GM19463 (cell line): Measurements from ENCODE around the gene RNF10.
"Not testable (repeated sequence)": the region's sequence is repeated elsewhere in the genome, so short reads cannot be mapped to it uniquely, and the experiment has no call there.

Experiments used
- ATAC-seq: cut with Tn5 transposase; IDR thresholded peaks from one replicate; pipeline ENCODE4 v1.9.1; 2021; ENCODE audit warnings: mild to moderate bottlenecking, moderate library complexity; ENCODE audit not compliant: unreplicated experiment

The RNF10 gene

DNA sequence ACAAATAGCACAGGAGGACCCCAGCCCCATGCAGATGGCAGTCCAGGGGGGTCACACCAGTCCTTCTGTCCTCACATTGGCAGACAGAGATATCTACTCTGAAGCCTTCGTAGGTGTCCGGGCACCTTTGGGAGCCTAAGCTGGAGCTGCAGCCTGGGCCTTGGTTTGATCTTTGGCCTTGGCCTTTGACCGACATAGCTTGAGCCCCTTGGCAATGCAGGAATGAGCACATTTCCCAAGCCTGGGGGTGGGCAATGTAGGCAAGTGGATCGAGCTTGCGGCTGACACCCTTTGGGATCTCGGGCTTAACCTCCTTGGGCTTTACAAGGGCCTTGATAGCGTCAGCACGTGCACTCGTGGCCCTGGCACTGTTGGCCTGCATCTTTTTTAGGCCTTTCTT lies 11.6 kb upstream of the RNF10 start:
- ATAC-seq: no peak

DNA sequence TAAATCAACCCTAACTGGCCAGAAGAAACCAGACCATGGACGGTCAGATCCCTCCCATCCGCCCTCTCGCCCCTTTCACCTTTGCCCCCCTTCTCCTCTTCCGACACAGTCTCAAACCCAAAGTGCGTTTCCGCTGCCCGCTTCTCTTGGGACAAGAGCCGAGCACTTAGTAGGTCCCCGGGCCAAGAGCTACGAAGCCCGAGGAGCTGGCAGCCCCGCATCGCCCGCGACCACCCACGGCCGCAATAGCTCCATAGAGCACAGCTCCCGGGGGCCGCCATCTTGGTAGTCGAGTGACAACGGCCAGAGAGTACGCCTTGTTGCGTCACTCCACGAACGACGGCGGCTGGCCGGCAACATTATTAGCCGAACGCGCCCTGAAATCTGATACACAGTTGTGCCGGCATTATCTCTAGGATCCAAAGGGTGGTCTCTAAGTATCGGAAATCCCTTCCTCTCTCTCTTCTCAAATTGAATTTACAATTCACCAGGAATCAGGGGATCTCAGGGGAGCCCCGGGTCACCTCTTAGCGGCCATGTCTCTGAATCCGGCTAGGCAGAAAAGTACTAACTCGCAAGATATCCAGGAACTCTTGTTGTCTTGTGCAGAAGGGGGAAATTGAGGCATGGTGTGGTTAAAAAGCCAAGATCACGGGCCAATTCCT lies 5.2 kb upstream of the RNF10 start, which contains the start of gene COQ5:
COQ5 (minus strand) TSS at position 298 of the 665 bp plus-strand sequence; CDS start at position 281, 17 bp downstream.
- peak; percentile 86 for ATAC-seq

- no peak for ATAC-seq
These were observed 4.3 kb upstream of the RNF10 start for GRCh38 chr12:120529641-120530417.

DNA sequence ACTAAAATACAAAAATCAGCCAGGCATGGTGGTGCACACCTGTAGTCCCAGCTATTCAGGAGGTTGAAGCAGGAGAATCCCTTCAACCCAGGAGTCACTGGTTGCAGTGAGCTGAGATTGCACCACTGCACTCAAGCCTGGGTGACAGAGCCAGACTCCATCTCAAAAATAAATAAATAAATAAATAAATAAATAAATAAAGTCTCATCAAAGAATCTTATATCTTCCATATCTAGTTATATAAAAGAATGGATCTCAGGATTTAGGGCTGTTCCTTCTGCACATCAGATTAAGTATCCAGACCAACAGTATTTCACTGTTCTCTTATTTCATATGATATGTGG lies 3.8 kb upstream of the RNF10 start:
- not testable (repeated sequence) for ATAC-seq

GRCh38 chr12:120532701-120533238 lies 1.4 kb upstream of the RNF10 start:
- no peak for ATAC-seq

DNA sequence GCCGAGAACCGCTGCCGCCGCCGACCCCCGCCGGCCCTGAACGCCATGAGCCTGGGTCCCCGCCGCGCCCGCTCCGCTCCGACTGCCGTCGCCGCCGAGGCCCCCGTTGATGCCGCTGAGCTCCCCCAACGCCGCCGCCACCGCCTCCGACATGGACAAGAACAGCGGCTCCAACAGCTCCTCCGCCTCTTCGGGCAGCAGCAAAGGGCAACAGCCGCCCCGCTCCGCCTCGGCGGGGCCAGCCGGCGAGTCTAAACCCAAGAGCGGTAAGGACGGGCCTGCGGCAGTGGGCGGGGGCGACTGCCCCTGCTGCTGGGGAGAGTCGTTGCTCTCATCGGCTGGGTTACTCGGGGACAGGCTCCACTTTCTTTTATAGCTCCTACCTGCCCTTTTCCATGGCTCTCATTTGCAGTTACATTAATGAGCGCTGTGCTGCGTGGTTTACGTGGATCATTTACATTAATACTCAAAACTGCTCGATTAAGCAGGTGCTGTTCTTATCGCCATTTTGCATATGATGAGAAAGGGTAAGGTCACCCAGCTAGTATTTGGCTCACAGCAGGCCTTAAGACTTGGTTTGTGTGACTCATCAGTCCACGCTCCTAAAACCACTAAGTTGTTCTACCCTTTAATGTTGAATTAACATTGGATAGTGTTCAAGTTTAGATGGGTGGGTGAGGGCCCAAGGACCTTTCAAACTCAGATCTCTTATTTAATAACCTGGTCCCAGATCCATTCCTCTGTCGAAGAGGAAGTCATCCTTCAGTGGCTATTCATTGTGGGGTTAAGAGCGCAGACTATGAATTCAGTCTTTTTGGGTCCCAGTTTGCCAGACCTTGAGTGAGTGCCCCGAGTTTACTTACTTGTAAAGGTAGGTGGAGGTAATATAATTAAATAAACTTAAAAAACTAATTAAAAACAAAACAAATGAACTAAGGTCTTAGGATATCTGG lies 823 bp downstream of the RNF10 start:
- ATAC-seq: peak; percentile 28

- ATAC-seq: no peak
These were observed 2.1 kb downstream of the RNF10 start for GRCh38 chr12:120536064-120536791.

DNA sequence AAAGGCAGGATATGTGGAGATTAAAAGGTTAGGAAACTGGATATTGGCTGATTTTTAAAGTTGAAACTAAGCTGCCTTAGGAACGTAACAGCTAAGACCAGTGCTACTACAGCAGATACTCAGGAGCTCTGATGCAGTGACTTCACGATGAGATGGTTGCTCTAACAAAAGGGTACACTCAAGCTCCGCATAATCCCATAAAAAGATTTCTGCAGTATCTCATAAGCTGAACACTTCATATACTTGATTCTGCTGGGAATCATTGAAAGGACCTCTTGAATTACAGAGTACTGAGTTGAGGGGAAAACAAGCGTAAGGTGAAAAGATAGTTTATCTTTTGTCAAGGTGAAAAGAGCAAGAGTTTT lies 3.7 kb downstream of the RNF10 start:
- no peak for ATAC-seq

GRCh38 chr12:120538281-120539156 lies 4.4 kb downstream of the RNF10 start:
- no peak for ATAC-seq

GRCh38 chr12:120539303-120539702 lies 5.1 kb downstream of the RNF10 start:
- no peak for ATAC-seq

GRCh38 chr12:120540445-120540844 lies 6.3 kb downstream of the RNF10 start:
- no peak for ATAC-seq

- ATAC-seq: no peak
These were observed 8.0 kb downstream of the RNF10 start for GRCh38 chr12:120542166-120542565.

DNA sequence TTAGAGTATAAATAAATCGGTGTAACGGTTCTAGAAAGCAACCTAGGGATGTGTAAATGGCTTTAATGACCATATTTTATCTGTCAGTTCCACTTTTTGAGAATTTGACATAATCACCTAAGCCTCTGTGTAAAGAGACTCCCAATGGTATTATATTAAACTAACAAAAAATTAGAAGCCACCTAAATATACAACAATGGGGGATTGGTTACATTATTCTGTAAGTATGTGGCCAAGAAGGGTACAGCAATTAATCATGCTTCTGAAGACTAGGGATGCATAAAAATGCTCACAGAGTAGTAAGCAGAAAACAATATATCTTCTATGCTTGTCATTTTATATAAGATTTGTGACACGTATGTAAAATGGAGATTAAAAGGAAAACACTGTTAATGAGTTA lies 10.5 kb downstream of the RNF10 start:
- ATAC-seq: no peak

GRCh38 chr12:120546050-120546386 lies 11.9 kb downstream of the RNF10 start:
- no peak for ATAC-seq

DNA sequence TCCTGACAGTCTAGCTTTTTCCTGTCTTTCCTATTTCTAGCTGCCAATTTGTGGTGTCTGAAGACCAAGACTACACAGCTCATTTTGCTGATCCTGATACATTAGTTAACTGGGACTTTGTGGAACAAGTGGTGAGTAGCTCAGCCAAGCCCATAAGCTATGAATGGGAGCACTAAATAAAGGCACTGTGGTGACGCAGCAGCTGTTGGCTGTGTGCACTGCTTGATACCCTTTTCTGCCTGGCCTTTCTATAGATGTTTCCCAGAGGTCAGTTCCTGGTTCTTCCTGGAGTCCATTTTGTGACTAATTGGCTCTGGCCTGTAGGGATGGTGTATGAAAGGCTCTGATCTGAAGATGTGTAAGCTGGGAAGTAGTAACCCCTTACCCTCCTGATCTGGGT lies 20.5 kb downstream of the RNF10 start:
- no peak for ATAC-seq

DNA sequence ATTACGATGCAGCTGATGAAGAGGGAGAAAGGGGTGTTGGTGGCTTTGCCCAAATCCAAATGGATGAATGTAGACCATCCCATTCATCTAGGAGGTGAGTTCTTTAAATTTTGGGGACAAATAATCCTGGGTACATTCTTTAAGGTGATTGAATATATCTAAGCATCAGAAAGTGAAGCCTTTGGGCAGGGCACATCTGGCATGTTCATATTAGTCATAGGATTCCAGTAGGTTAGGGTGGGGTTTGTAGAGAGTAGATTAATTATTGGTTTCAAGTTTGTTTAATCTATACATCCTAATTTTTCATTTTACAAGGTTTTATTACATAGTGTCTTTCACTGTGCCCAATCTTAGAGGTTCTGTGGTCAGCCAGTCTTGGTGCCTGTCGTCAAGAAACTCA lies 23.4 kb downstream of the RNF10 start:
- ATAC-seq: no peak

DNA sequence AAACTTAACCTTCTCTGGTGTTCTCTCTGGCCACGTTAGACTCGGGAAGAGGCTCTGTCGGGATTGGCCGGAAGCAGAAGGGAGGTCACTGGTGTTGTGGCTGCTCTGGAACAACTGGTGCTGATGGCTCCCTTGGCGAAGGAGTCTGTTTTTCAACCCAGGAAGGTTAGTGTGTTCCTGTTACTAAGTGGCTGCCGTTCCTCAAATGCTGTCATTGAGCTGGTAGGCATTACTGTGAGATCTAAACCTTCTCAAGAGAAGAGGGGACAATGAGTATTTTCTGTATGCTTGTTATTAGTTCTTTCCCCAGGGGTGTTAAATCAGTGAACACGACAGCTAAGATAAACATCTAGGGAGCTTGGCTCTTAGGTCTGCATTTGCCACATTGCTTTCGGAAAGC lies 28.8 kb downstream of the RNF10 start:
- no peak for ATAC-seq

- no peak for ATAC-seq
These were observed 29.3 kb downstream of the RNF10 start for GRCh38 chr12:120563495-120563894.

DNA sequence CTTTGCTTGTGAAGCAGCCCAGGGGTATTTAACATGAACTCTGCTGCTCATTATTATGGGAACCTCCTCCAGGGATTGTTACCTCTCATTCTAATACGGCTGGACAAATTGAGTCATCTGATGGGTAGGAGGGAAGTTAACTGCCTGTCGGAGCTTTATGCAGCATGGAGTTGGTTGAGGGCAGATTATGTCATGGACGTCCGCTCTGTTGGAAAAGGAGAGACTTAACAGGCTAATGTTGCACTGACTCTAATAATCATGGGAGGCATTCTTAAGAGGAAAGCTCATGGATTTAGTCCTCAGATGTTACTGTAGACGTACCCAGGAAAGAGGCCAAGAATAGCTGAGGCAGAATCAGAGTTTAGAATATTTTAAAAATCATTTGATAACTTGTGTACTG lies 37.1 kb downstream of the RNF10 start:
- no peak for ATAC-seq

DNA sequence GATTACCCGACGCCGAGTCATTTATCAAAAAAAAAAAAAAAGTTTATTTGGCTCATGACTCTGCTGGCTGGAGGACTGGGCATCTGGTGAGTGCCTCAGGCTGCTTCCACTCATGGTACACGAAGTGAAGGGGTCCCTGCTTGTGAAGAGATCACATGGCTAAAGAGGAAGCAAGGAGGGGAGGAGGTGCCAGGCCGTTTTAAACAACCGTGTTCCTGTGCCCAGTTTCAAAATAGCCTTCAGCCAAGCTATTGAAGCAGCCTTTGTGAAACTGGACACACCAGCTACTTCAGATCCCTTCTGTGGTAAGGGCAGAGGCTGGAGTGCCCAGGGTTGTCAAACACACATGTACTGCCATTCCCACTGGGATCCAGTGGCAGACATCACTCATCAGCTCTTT lies 39.4 kb downstream of the RNF10 start:
- ATAC-seq: no peak
